Endodermal cell (in vitro differentiated cells): ENCODE measurements around the gene DBNDD1. TPM values are rescaled to one million over a fixed set of nuclear protein-coding genes. Genes with fewer than 3 reads are reported as not detected.

ENCODE experiments used
- DNase-seq: peaks from one replicate; pipeline ENCODE4 v3.0.0-alpha.2; 2017
- H3K27ac ChIP-seq: 2 replicates; pipeline ENCODE4 v1.5.1; 2013; ENCODE audit warnings: mild to moderate bottlenecking, low read depth, low read length, moderate library complexity
- H3K27me3 ChIP-seq: 2 replicates; pipeline ENCODE4 v1.6.1; 2013; ENCODE audit warnings: mild to moderate bottlenecking, low read length, moderate library complexity; ENCODE audit not compliant: insufficient read depth, control insufficient read depth, poor library complexity, severe bottlenecking
- H3K36me3 ChIP-seq: 2 replicates; pipeline ENCODE4 v1.7.0; 2013; ENCODE audit warnings: mild to moderate bottlenecking, low read length, moderate library complexity; ENCODE audit not compliant: control insufficient read depth, insufficient read depth
- H3K4me1 ChIP-seq: one replicate; pipeline ENCODE4 v1.7.0; 2013; ENCODE audit warnings: low read length; ENCODE audit not compliant: control insufficient read depth, insufficient read depth
- H3K4me3 ChIP-seq: 2 replicates; pipeline ENCODE4 v1.5.1; 2013; ENCODE audit warnings: mild to moderate bottlenecking, low read length, moderate library complexity
- H3K9ac ChIP-seq: 2 replicates; pipeline ENCODE4 v1.6.1; 2013; ENCODE audit warnings: mild to moderate bottlenecking, low read length, moderate library complexity; ENCODE audit not compliant: poor library complexity, severe bottlenecking; ENCODE audit errors: extremely low read depth
- H3K9me3 ChIP-seq: 2 replicates; pipeline ENCODE4 v1.6.1; 2013; ENCODE audit warnings: mild to moderate bottlenecking, low read length, moderate library complexity; ENCODE audit not compliant: control insufficient read depth
- H3K27ac Mint-ChIP-seq: 2 replicates; pipeline ENCODE4 v1.8.0; 2020; ENCODE audit warnings: mixed read lengths
- H3K27me3 Mint-ChIP-seq: 2 replicates; pipeline ENCODE4 v1.8.0; 2021; ENCODE audit warnings: mild to moderate bottlenecking, mixed read lengths; ENCODE audit not compliant: insufficient read depth
- H3K36me3 Mint-ChIP-seq: 2 replicates; pipeline ENCODE4 v1.8.0; 2020; ENCODE audit warnings: low read depth, mixed read lengths
- H3K4me1 Mint-ChIP-seq: 2 replicates; pipeline ENCODE4 v1.8.0; 2020; ENCODE audit warnings: mixed read lengths
- H3K4me3 Mint-ChIP-seq: 2 replicates; pipeline ENCODE4 v1.8.0; 2020; ENCODE audit warnings: mild to moderate bottlenecking, moderate library complexity, mixed read lengths
- H3K9me3 Mint-ChIP-seq: 2 replicates; pipeline ENCODE4 v1.8.0; 2020; ENCODE audit warnings: mild to moderate bottlenecking, mixed read lengths
- CTCF ChIP-seq: fragments of 200-600 bp; sonication (generic); conservative IDR thresholded peaks from 2 replicates; pipeline ENCODE4 v1.5.0; 2021; ENCODE audit warnings: antibody characterized with exemption, mild to moderate bottlenecking
- WGBS, 2 experiments: methylation state at CpG; one replicate each; pipeline versions ENCODE4 v1.1.5 to v1.1.7; 2013; ENCODE audit warnings: missing lambda C conversion rate in 2 of 2, mixed read lengths in 1 of 2; ENCODE audit not compliant: insufficient coverage in 1 of 2, insufficient read length in 1 of 2; 5-methylcytosine and 5-hydroxymethylcytosine counted together
- total RNA-seq, 2 donors: library from RNA; stranded (reverse); fragmentation: NEBNext Ultra II Directional in 1 of 2; extraction: Animal tissue kit (Norgen Biotek cat#: 25700) in 1 of 2; gene quantifications; 2 replicates in 1 of 2; 3 replicates in 1 of 2; pipeline ENCODE4 v1.2.1, GENCODE V29; 2021

The DBNDD1 gene
- total RNA-seq, 2 donors from 2014 or later = 31.5 to 32.5 TPM

GRCh38 chr16:90047714-90048346 lies 28.6 kb upstream of the DBNDD1 start:
- Histone ChIP-seq H3K36me3 (no peaks in the 10 kb centered on the region), H3K27ac (no peak overlapping the region), H3K9ac (no peak overlapping the region), H3K9me3 (no peaks in the 10 kb centered on the region), H3K27me3 (no peaks in the 10 kb centered on the region), H3K4me1 (no peaks in the 10 kb centered on the region), H3K4me3 (peak overlapping the region; percentile 65)
- Mint-ChIP-seq H3K4me1 (no peaks in the 10 kb centered on the region), H3K4me3 (peak overlapping the region; percentile 7), H3K36me3 (peaks cover 12% of the 10 kb centered on the region), H3K27me3 (peaks cover 3% of the 10 kb centered on the region), H3K9me3 (peaks cover 5% of the 10 kb centered on the region), H3K27ac (no peak overlapping the region)
- no peak for TF ChIP-seq CTCF
- 73 to 95% methylated on average over 5 to 18 of the region's 59 CpGs for WGBS, 2 experiments
- peak; percentile 57 for DNase-seq

GRCh38 chr16:90046971-90047713 lies 27.9 kb upstream of the DBNDD1 start:
- H3K4me1 Mint-ChIP-seq = no peaks in the 10 kb centered on the region
- Histone ChIP-seq H3K9ac (no peak overlapping the region), H3K36me3 (no peaks in the 10 kb centered on the region), H3K27me3 (no peaks in the 10 kb centered on the region), H3K27ac (no peak overlapping the region), H3K9me3 (no peaks in the 10 kb centered on the region), H3K4me3 (peak overlapping the region; percentile 65), H3K4me1 (no peaks in the 10 kb centered on the region)
- 12 to 13% methylated on average over 10 to 40 of the region's 40 CpGs for WGBS, 2 experiments
- H3K9me3 Mint-ChIP-seq = peaks cover 5% of the 10 kb centered on the region
- peak; percentile 73 for DNase-seq
- H3K27ac Mint-ChIP-seq = no peak overlapping the region
- H3K36me3 Mint-ChIP-seq = peaks cover 18% of the 10 kb centered on the region
- TF ChIP-seq CTCF = no peak
- H3K27me3 Mint-ChIP-seq = peaks cover 3% of the 10 kb centered on the region
- H3K4me3 Mint-ChIP-seq = peak overlapping the region; percentile 40

- H3K9me3 Mint-ChIP-seq = no peaks in the 10 kb centered on the region
- H3K9me3 ChIP-seq = no peaks in the 10 kb centered on the region
- TF ChIP-seq CTCF = no peak
- peaks cover 3% of the 10 kb centered on the region for H3K27me3 Mint-ChIP-seq
- no peaks in the 10 kb centered on the region for H3K4me1 ChIP-seq
- no peaks in the 10 kb centered on the region for H3K27me3 ChIP-seq
- DNase-seq = peak; percentile 94
- H3K4me1 Mint-ChIP-seq = no peaks in the 10 kb centered on the region
- H3K9ac ChIP-seq = no peak overlapping the region
- H3K4me3 ChIP-seq = peak overlapping the region; percentile 65
- peak overlapping the region; percentile 40 for H3K4me3 Mint-ChIP-seq
- 74 to 89% methylated on average over 10 to 22 of the region's 23 CpGs for WGBS, 2 experiments
- H3K36me3 ChIP-seq = no peaks in the 10 kb centered on the region
- H3K27ac ChIP-seq = no peak overlapping the region
- H3K27ac Mint-ChIP-seq = no peak overlapping the region
- H3K36me3 Mint-ChIP-seq = peaks cover 19% of the 10 kb centered on the region
Measured at GRCh38 chr16:90046122-90046970, 27.1 kb upstream of the DBNDD1 start.
